ENCODE measurements around the gene PLPPR5.

DNA sequence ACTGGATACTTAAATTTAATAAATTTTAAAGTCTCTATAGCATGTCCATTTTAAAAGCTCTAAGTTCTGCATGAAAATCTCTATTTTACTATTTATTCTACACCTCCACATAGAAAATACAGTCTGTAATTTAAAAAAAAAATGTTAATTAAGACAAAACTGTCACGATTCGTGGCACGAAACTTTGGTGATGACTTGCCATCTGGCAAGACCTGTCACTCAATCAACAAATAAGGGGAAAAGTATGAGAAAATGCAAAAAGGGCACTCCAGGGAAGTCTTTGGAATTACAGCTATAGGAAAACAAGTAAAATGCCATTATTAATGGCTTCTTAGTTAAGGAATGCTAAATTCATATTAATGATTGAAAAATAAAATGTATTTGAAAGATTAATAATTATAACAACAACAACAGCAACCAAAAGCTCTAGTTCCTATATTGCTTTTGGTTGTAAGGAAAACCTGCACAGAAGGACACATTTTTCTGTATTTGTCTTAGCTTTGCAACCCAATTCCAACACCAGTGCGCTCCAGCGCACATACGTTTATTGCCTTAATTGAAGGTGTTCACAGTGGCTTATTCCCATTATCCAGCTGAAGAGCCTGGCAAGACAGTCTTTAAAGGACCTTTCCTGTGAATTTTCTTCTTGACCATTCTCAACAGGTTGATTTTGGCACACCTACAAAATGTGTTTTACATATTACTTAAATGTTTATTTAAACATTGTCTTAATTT is 107.8 kb downstream of the PLPPR5 start:
- no peak for TF ChIP-seq EZH2phosphoT487 (IDR thresholded peaks at IDR 0.05; ENCODE audit: insufficient read depth, low read depth)
- TF ChIP-seq EZH2 (IDR thresholded peaks at IDR 0.05; ENCODE audit: insufficient read depth, poor library complexity, severe bottlenecking): no peak

Data from GM23248 (cell line).